Measurements from ENCODE around the gene RNF175. TPM values are rescaled to one million over a fixed set of nuclear protein-coding genes. Genes with fewer than 3 reads are reported as not detected.

RNF175 gene
- polyA plus RNA-seq = 30.1 and 37.8 TPM in 2 replicates
- polyA minus RNA-seq = 19.2 and 21.4 TPM in 2 replicates

- TF ChIP-seq EZH2 (IDR thresholded peaks at IDR 0.05; ENCODE audit: borderline replicate concordance, insufficient read depth, low read length, poor library complexity, severe bottlenecking) = no peak
- TF ChIP-seq SMC3 (conservative IDR thresholded peaks at IDR 0.05; ENCODE audit: poor library complexity) = no peak
- TF ChIP-seq MXI1 (conservative IDR thresholded peaks at IDR 0.05; ENCODE audit: poor library complexity, severe bottlenecking) = peak; percentile 22
- TF ChIP-seq RAD21 (conservative IDR thresholded peaks at IDR 0.05) = no peak
- TF ChIP-seq POLR2AphosphoS5 (IDR thresholded peaks at IDR 0.05) = no peak
- no peak for TF ChIP-seq REST (IDR thresholded peaks at IDR 0.05; ENCODE audit: borderline replicate concordance)
- TF ChIP-seq TAF1 (IDR thresholded peaks at IDR 0.05; ENCODE audit: low read depth) = no peak
- TF ChIP-seq EP300 (conservative IDR thresholded peaks at IDR 0.05; ENCODE audit: poor library complexity, severe bottlenecking) = no peak
- Histone ChIP-seq H3K4me2 (ENCODE audit: low read length) (peak within 1 kb of the TSS; percentile 75), H3K9me3 (ENCODE audit: low read length) (no peaks in the 10 kb centered on the region), H3K4me3 (ENCODE audit: low read length) (peak within 1 kb of the TSS; percentile 71), H4K20me1 (ENCODE audit: insufficient read depth) (no peaks in the 10 kb centered on the region), H3K79me2 (replicated peaks; ENCODE audit: insufficient read depth, low read length) (peaks cover 6% of the 10 kb centered on the region), H3K9ac (ENCODE audit: low read length) (peak within 1 kb of the TSS; percentile 69), H2AFZ (ENCODE audit: low read depth, low read length) (peak within 1 kb of the TSS; percentile 79), H3F3A (ENCODE audit: insufficient read depth, low read length, poor library complexity, severe bottlenecking) (no peaks in the 10 kb centered on the region), H3K27me3 (ENCODE audit: insufficient read depth, low read depth, low read length) (no peaks in the 10 kb centered on the region), H3K27ac (ENCODE audit: low read length) (no peak within 1 kb of the TSS), H3K9me2 (ENCODE audit: insufficient read depth, low read length) (no peaks in the 10 kb centered on the region), H3K36me3 (ENCODE audit: insufficient read depth, low read length) (no peaks in the 10 kb centered on the region)
These were observed at the start of gene RNF175 for GRCh38 chr4:153759407-153760316. Gene RNF175 (minus strand): TSS chr4:153760024. CDS start chr4:153759862, 162 bp downstream.

GRCh38 chr4:153809307-153809706, 49.5 kb upstream of the RNF175 start:
- no peaks in the 10 kb centered on the region for H3F3A ChIP-seq (ENCODE audit: insufficient read depth, low read length, poor library complexity, severe bottlenecking)
- no peak overlapping the region for H3K27ac ChIP-seq (ENCODE audit: low read length)
- no peak overlapping the region for H3K9ac ChIP-seq (ENCODE audit: low read length)
- no peaks in the 10 kb centered on the region for H4K20me1 ChIP-seq (ENCODE audit: insufficient read depth)
- no peaks in the 10 kb centered on the region for H3K79me2 ChIP-seq (replicated peaks; ENCODE audit: insufficient read depth, low read length)
- H3K27me3 ChIP-seq (ENCODE audit: insufficient read depth, low read depth, low read length) = no peaks in the 10 kb centered on the region
- no peaks in the 10 kb centered on the region for H3K36me3 ChIP-seq (ENCODE audit: insufficient read depth, low read length)
- H2AFZ ChIP-seq (ENCODE audit: low read depth, low read length) = no peak overlapping the region
- H3K9me3 ChIP-seq (ENCODE audit: low read length) = no peaks in the 10 kb centered on the region
- no peak overlapping the region for H3K4me2 ChIP-seq (ENCODE audit: low read length)
- no peak overlapping the region for H3K4me3 ChIP-seq (ENCODE audit: low read length)
- no peak for TF ChIP-seq POLR2AphosphoS5 (IDR thresholded peaks at IDR 0.05)
- H3K9me2 ChIP-seq (ENCODE audit: insufficient read depth, low read length) = no peaks in the 10 kb centered on the region

GRCh38 chr4:153808175-153808574, 48.4 kb upstream of the RNF175 start:
- Histone ChIP-seq H3K9me3 (ENCODE audit: low read length) (no peaks in the 10 kb centered on the region), H3K4me2 (ENCODE audit: low read length) (no peak overlapping the region), H3F3A (ENCODE audit: insufficient read depth, low read length, poor library complexity, severe bottlenecking) (no peaks in the 10 kb centered on the region), H2AFZ (ENCODE audit: low read depth, low read length) (no peak overlapping the region), H3K36me3 (ENCODE audit: insufficient read depth, low read length) (no peaks in the 10 kb centered on the region), H4K20me1 (ENCODE audit: insufficient read depth) (no peaks in the 10 kb centered on the region), H3K27ac (ENCODE audit: low read length) (no peak overlapping the region), H3K9me2 (ENCODE audit: insufficient read depth, low read length) (no peaks in the 10 kb centered on the region), H3K79me2 (replicated peaks; ENCODE audit: insufficient read depth, low read length) (no peaks in the 10 kb centered on the region), H3K9ac (ENCODE audit: low read length) (no peak overlapping the region), H3K4me3 (ENCODE audit: low read length) (no peak overlapping the region), H3K27me3 (ENCODE audit: insufficient read depth, low read depth, low read length) (no peaks in the 10 kb centered on the region)
- TF ChIP-seq POLR2AphosphoS5 (IDR thresholded peaks at IDR 0.05) (no peak), SMC3 (conservative IDR thresholded peaks at IDR 0.05; ENCODE audit: poor library complexity) (no peak), EP300 (conservative IDR thresholded peaks at IDR 0.05; ENCODE audit: poor library complexity, severe bottlenecking) (no peak), RAD21 (conservative IDR thresholded peaks at IDR 0.05) (no peak), MXI1 (conservative IDR thresholded peaks at IDR 0.05; ENCODE audit: poor library complexity, severe bottlenecking) (no peak), REST (IDR thresholded peaks at IDR 0.05; ENCODE audit: borderline replicate concordance) (no peak), TAF1 (IDR thresholded peaks at IDR 0.05; ENCODE audit: low read depth) (no peak), EZH2 (IDR thresholded peaks at IDR 0.05; ENCODE audit: borderline replicate concordance, insufficient read depth, low read length, poor library complexity, severe bottlenecking) (no peak), CTCF (IDR thresholded peaks at IDR 0.05; ENCODE audit: poor library complexity, severe bottlenecking) (no peak)

All from neural cell (in vitro differentiated cells).